Colonic mucosa (tissue), 4 donors: Measurements from ENCODE around the gene SIM2. TPM values are rescaled to one million over a fixed set of nuclear protein-coding genes. Genes with fewer than 3 reads are reported as not detected.
"Not testable (repeated sequence)": the region's sequence is repeated elsewhere in the genome, so short reads cannot be mapped to it uniquely, and the experiment has no call there.

ENCODE experiments used
- DNase-seq: peaks from one replicate; pipeline ENCODE4 v3.0.0-alpha.2; 2020
- H3K27ac ChIP-seq: fragments of 200-600 bp; one replicate; pipeline ENCODE4 v1.8.0; 2021
- H3K27me3 ChIP-seq: fragments of 200-600 bp; one replicate; pipeline ENCODE4 v1.8.0; 2021
- H3K36me3 ChIP-seq: fragments of 200-600 bp; one replicate; pipeline ENCODE4 v1.8.0; 2021
- H3K4me1 ChIP-seq: fragments of 200-600 bp; one replicate; pipeline ENCODE4 v1.8.0; 2021; ENCODE audit warnings: mild to moderate bottlenecking
- H3K4me3 ChIP-seq: fragments of 200-600 bp; one replicate; pipeline ENCODE4 v1.8.0; 2021
- H3K9ac ChIP-seq, 2 donors: one replicate each; pipeline ENCODE4 v1.7.0; 2013; ENCODE audit warnings: control low read depth in 2 of 2, low read depth in 2 of 2, low read length in 2 of 2
- H3K9me3 ChIP-seq: fragments of 200-600 bp; one replicate; pipeline ENCODE4 v1.8.0; 2021
- intact Hi-C: fragments of 100-400 bp; cut with DNase I; formaldehyde crosslinking; loops from one replicate; pipeline ENCODE4 v1.14.1; 2022
- total RNA-seq, 2 donors: library from RNA; stranded (reverse); fragmentation: NEBNext Ultra II Directional in 1 of 2; extraction: Animal tissue kit (Norgen Biotek cat#: 25700) in 1 of 2; gene quantifications; one replicate each; pipeline ENCODE4 v1.2.1, GENCODE V29; 2021
- TF ChIP-seq, protein P1 (sequence below): fragments of 200-600 bp; IDR thresholded peaks from one replicate; pipeline ENCODE4 v1.8.0; 2022; ENCODE audit warnings: antibody characterized with exemption, mild to moderate bottlenecking
- donor health status: healthy.
- donor health status: DM: no; HTN: no; CAD: no.
- donor health status: DM: no; HTN: no; CAD: no.

Gene SIM2
- total RNA-seq, 2 donors from 2014 or later: 0.07 to 0.08 TPM

GRCh38 chr21:36668713-36669112 lies 30.2 kb upstream of the SIM2 start:
- no peak overlapping the region for H3K9ac ChIP-seq
- H3K27me3 ChIP-seq: peaks cover 3% of the 10 kb centered on the region
- intact Hi-C loops: no loop called here
- no peak overlapping the region for H3K27ac ChIP-seq
- no peaks in the 10 kb centered on the region for H3K4me1 ChIP-seq
- no peaks in the 10 kb centered on the region for H3K36me3 ChIP-seq
- TF ChIP-seq, protein P1, sequence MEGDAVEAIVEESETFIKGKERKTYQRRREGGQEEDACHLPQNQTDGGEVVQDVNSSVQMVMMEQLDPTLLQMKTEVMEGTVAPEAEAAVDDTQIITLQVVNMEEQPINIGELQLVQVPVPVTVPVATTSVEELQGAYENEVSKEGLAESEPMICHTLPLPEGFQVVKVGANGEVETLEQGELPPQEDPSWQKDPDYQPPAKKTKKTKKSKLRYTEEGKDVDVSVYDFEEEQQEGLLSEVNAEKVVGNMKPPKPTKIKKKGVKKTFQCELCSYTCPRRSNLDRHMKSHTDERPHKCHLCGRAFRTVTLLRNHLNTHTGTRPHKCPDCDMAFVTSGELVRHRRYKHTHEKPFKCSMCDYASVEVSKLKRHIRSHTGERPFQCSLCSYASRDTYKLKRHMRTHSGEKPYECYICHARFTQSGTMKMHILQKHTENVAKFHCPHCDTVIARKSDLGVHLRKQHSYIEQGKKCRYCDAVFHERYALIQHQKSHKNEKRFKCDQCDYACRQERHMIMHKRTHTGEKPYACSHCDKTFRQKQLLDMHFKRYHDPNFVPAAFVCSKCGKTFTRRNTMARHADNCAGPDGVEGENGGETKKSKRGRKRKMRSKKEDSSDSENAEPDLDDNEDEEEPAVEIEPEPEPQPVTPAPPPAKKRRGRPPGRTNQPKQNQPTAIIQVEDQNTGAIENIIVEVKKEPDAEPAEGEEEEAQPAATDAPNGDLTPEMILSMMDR: no peak
- H3K9me3 ChIP-seq: no peaks in the 10 kb centered on the region
- no peak overlapping the region for H3K4me3 ChIP-seq
- no peak for DNase-seq

DNA sequence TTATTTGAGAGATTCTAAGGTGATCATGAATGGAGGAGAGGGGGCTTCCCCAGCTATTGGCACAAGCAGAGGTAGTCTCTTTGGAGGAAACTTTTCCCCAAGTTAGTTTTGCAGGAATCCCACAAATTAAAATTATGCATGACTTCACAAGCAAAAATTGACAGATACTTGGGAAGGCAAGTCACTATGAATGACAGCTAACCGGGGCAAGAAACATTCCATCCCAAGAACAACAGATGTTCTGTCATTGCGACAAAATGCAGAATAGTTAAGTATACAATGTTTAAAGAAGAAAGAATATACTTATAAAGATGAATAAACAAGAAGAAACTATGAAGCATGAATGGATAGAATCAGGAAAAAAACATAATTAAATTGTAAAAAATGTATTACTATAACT lies 27.1 kb upstream of the SIM2 start:
- no peak overlapping the region for H3K9ac ChIP-seq
- no peaks in the 10 kb centered on the region for H3K36me3 ChIP-seq
- H3K27ac ChIP-seq: no peak overlapping the region
- intact Hi-C loops: no loop called here
- TF ChIP-seq, protein P1: no peak
- DNase-seq: no peak
- H3K4me3 ChIP-seq: no peak overlapping the region
- no peaks in the 10 kb centered on the region for H3K4me1 ChIP-seq
- H3K27me3 ChIP-seq: peaks cover 3% of the 10 kb centered on the region
- H3K9me3 ChIP-seq: no peaks in the 10 kb centered on the region

GRCh38 chr21:36672296-36672695 lies 26.6 kb upstream of the SIM2 start:
- H3K36me3 ChIP-seq, DNase-seq, H3K4me3 ChIP-seq, H3K27me3 ChIP-seq, intact Hi-C loops, H3K4me1 ChIP-seq, H3K27ac ChIP-seq, H3K9ac ChIP-seq, H3K9me3 ChIP-seq: not testable (repeated sequence)

GRCh38 chr21:36672737-36673136 lies 26.2 kb upstream of the SIM2 start:
- Histone ChIP-seq H3K9ac (no peak overlapping the region), H3K27ac (no peak overlapping the region), H3K4me3 (no peak overlapping the region), H3K4me1 (no peaks in the 10 kb centered on the region), H3K27me3 (peaks cover 3% of the 10 kb centered on the region), H3K36me3 (no peaks in the 10 kb centered on the region), H3K9me3 (no peaks in the 10 kb centered on the region)
- no peak for DNase-seq
- TF ChIP-seq, protein P1: no peak
- intact Hi-C loops: no loop called here

DNA sequence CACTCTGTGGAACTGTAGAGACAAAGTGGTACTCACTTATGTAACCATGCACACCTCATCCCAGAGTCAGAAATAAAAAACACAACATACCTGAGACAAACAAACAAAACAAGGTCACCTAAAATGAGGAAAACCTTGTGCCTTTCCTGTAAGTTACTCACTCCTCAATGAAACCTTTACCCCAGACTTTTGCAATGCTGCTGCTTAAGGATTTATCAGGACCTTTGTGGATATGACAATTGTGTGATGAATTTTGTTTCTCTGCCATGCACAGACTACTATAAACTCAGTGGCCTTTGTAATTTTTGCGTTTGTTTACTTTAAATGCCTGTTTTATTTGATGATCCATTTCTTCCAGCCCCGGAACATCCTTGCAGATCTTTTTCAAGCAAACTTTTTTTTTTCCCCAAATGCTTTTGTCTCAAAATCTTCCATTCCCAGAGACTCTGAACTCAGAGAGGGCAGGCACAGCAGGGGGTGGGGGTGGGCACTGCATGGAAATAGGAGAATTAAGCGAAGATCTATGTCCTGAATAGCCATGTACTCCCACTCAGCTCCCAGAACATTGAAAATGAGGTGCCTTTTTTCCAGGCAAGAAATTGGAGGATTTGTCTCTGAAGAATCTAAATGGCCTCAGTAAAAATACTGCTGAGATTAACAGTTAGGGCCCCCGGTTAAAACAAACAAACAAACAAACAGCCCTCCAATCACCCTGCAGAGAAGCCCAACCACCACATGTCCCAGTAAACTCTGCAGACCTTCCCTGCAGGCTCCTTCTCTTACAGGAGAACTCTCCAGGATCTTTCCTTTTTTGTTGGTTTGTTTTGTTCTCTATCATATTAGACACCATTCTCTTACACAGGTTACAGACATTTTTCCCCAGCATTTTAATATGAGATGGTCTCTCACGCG lies 22.6 kb upstream of the SIM2 start:
- no peaks in the 10 kb centered on the region for H3K4me1 ChIP-seq
- no peak overlapping the region for H3K9ac ChIP-seq
- TF ChIP-seq, protein P1: no peak
- H3K9me3 ChIP-seq: no peaks in the 10 kb centered on the region
- no peak overlapping the region for H3K27ac ChIP-seq
- no peak for DNase-seq
- H3K36me3 ChIP-seq: no peaks in the 10 kb centered on the region
- no peaks in the 10 kb centered on the region for H3K27me3 ChIP-seq
- H3K4me3 ChIP-seq: no peak overlapping the region
- intact Hi-C loops: no loop called here

GRCh38 chr21:36677443-36677842 lies 21.5 kb upstream of the SIM2 start:
- H3K9ac ChIP-seq: no peak overlapping the region
- TF ChIP-seq, protein P1: no peak
- DNase-seq: no peak
- no peak overlapping the region for H3K27ac ChIP-seq
- H3K36me3 ChIP-seq: no peaks in the 10 kb centered on the region
- no peaks in the 10 kb centered on the region for H3K4me1 ChIP-seq
- no peaks in the 10 kb centered on the region for H3K9me3 ChIP-seq
- intact Hi-C loops: no loop called here
- H3K4me3 ChIP-seq: no peak overlapping the region
- no peaks in the 10 kb centered on the region for H3K27me3 ChIP-seq
